Measurements from ENCODE around the gene KRT34.

Gene KRT34

DNA sequence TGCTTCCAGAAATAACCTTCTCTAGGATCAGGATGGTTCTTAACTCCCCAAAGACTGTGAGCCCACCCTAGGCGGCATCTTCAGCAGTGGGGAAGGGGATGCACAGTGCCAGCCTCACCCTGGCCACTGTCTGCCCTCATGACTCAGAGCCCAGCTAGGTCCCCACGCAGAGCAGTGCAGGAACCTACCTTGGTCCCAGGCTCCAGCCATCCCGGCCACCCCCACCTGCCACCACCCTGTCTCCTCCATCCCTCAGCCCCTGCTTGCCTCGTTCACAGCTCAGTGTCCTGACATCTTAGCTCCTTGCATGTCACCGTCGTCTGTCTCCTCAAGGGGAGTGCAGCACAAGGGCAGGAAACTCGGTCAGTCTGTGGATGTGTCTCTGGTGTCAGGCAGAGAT lies 50.5 kb downstream of the KRT34 start:
- TF ChIP-seq FOXM1 (IDR thresholded peaks at IDR 0.05; ENCODE audit: borderline replicate concordance, low read depth), result no peak
- no peak for TF ChIP-seq RAD21 (IDR thresholded peaks at IDR 0.05; ENCODE audit: low read depth)
- TF ChIP-seq, protein P1, sequence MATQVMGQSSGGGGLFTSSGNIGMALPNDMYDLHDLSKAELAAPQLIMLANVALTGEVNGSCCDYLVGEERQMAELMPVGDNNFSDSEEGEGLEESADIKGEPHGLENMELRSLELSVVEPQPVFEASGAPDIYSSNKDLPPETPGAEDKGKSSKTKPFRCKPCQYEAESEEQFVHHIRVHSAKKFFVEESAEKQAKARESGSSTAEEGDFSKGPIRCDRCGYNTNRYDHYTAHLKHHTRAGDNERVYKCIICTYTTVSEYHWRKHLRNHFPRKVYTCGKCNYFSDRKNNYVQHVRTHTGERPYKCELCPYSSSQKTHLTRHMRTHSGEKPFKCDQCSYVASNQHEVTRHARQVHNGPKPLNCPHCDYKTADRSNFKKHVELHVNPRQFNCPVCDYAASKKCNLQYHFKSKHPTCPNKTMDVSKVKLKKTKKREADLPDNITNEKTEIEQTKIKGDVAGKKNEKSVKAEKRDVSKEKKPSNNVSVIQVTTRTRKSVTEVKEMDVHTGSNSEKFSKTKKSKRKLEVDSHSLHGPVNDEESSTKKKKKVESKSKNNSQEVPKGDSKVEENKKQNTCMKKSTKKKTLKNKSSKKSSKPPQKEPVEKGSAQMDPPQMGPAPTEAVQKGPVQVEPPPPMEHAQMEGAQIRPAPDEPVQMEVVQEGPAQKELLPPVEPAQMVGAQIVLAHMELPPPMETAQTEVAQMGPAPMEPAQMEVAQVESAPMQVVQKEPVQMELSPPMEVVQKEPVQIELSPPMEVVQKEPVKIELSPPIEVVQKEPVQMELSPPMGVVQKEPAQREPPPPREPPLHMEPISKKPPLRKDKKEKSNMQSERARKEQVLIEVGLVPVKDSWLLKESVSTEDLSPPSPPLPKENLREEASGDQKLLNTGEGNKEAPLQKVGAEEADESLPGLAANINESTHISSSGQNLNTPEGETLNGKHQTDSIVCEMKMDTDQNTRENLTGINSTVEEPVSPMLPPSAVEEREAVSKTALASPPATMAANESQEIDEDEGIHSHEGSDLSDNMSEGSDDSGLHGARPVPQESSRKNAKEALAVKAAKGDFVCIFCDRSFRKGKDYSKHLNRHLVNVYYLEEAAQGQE (IDR thresholded peaks at IDR 0.05; ENCODE audit: low read depth), result no peak

DNA sequence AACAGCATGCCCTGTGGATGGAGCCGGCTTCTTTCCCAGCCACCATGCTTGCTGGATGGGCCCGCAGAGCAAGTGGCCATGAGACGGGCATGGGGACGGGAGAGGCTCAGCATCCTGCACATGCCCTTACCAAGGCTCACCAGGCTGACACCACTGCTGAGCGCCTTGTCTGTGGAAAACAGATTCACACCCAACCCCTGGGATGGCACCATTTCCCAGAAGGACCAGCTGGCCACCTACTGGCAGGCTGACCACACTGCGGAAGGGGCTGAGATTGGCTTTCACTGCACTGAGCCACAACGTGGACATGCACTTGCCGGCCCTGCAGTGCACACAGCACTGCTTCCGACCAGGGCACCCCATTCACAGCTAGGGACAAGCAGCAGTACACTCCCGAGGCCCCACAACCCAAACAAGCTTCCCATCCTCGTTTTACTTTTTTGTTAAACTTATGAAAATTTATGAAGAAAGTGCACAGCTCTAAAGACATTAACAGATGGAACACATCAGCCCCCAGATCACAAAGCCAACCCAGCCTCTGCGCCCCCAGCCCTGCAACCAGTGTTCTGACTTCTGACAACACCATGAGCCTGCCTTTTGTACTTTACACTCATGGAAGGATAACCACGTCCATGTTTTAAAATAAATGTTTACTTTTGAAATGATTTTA lies 52.7 kb downstream of the KRT34 start:
- TF ChIP-seq CREB1 (IDR thresholded peaks at IDR 0.05; ENCODE audit: low read depth) (no peak), RAD21 (IDR thresholded peaks at IDR 0.05; ENCODE audit: low read depth) (peak; percentile 85)

DNA sequence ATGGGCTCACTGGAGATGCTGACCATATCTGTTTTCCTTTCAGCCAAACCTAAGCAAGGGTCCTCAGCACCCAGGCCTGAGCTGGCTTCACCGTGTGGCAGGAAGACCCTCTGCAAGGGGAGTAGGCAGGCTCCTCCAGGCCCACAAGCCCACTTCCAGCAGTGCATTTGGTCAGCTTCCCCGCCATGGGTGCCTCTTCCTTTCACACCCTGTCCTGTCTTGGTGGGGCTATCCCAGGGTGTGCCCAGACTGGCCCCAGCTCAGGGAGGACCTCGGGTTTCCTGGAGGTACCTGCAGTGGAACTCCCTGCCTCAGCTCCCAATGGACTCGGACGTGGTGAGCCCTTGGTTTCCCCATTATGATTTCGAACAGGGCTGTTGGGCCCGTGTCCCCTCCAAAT lies 53.9 kb downstream of the KRT34 start:
- TF ChIP-seq CREB1 (IDR thresholded peaks at IDR 0.05; ENCODE audit: low read depth) (no peak), TCF12 (IDR thresholded peaks at IDR 0.05; ENCODE audit: low read depth) (no peak), ZBTB7A (IDR thresholded peaks at IDR 0.05; ENCODE audit: low read depth) (no peak), TEAD4 (IDR thresholded peaks at IDR 0.05) (no peak), RAD21 (IDR thresholded peaks at IDR 0.05; ENCODE audit: low read depth) (no peak), YY1 (IDR thresholded peaks at IDR 0.05; ENCODE audit: low read depth) (no peak), CEBPB (IDR thresholded peaks at IDR 0.05) (no peak), TAF1 (IDR thresholded peaks at IDR 0.05; ENCODE audit: low read depth) (no peak), FOXM1 (IDR thresholded peaks at IDR 0.05; ENCODE audit: borderline replicate concordance, low read depth) (no peak), EGR1 (IDR thresholded peaks at IDR 0.05) (no peak), NFIC (IDR thresholded peaks at IDR 0.05) (no peak), EP300 (IDR thresholded peaks at IDR 0.05; ENCODE audit: borderline replicate concordance) (no peak)
- TF ChIP-seq, protein P1 (IDR thresholded peaks at IDR 0.05; ENCODE audit: low read depth), result no peak
- TF ChIP-seq, protein P2, sequence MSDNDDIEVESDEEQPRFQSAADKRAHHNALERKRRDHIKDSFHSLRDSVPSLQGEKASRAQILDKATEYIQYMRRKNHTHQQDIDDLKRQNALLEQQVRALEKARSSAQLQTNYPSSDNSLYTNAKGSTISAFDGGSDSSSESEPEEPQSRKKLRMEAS (IDR thresholded peaks at IDR 0.05), result no peak
- TF ChIP-seq, protein P3, sequence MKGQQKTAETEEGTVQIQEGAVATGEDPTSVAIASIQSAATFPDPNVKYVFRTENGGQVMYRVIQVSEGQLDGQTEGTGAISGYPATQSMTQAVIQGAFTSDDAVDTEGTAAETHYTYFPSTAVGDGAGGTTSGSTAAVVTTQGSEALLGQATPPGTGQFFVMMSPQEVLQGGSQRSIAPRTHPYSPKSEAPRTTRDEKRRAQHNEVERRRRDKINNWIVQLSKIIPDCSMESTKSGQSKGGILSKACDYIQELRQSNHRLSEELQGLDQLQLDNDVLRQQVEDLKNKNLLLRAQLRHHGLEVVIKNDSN (IDR thresholded peaks at IDR 0.05), result no peak
